ENCODE data around the gene TSTD1. TPM values are rescaled to one million over a fixed set of nuclear protein-coding genes. Genes with fewer than 3 reads are reported as not detected.

The TSTD1 gene
- total RNA-seq, result 123 and 299 TPM in 2 replicates

GRCh38 chr1:161038523-161039153 lies at the start of gene TSTD1:
TSS of gene TSTD1 (minus strand) at chr1:161038964. CDS start at chr1:161038889, 75 bp downstream.

GRCh38 chr1:161069731-161070270 lies 31.0 kb upstream of the TSTD1 start, which contains the start of gene ARHGAP30:
TSS of gene ARHGAP30 (minus strand) at chr1:161069891. CDS start at chr1:161069624, 267 bp downstream.

GRCh38 chr1:161045736-161046604 lies 7.2 kb upstream of the TSTD1 start, which contains the start of gene USF1:
TSS of gene USF1 (minus strand) at chr1:161045977. CDS start at chr1:161043275, 2,702 bp downstream.

GRCh38 chr1:161020509-161021164 lies 18.1 kb downstream of the TSTD1 start, which contains the start of gene F11R:
TSS of gene F11R (minus strand) at chr1:161021152. CDS start at chr1:161021073, 79 bp downstream.

Other genes with a start within 250 kb of the TSTD1 start
- not detected in 2 replicates for gene LY9, start 242.8 kb downstream of the TSTD1 start, total RNA-seq
- gene CD244, start 176.1 kb downstream of the TSTD1 start, total RNA-seq, result not detected in 2 replicates
- not detected in 2 replicates for gene ITLN1, start 153.8 kb downstream of the TSTD1 start, total RNA-seq
- gene ITLN2, start 84.2 kb downstream of the TSTD1 start, total RNA-seq, result not detected in 2 replicates
- gene F11R, start 17.8 kb downstream of the TSTD1 start, total RNA-seq, result 97.3 and 126 TPM in 2 replicates
- gene USF1, start 7.0 kb upstream of the TSTD1 start, total RNA-seq, result 20.1 and 30.0 TPM in 2 replicates
- gene ARHGAP30, start 30.9 kb upstream of the TSTD1 start, total RNA-seq, result not detected in 2 replicates
- 0.23 and 2.9 TPM in 2 replicates for gene NECTIN4, start 50.6 kb upstream of the TSTD1 start, total RNA-seq
- 0.68 and 2.7 TPM in 2 replicates for gene KLHDC9, start 59.4 kb upstream of the TSTD1 start, total RNA-seq
- gene PFDN2, start 79.1 kb upstream of the TSTD1 start, total RNA-seq, result 71.9 and 125 TPM in 2 replicates
- 39.4 and 42.0 TPM in 2 replicates for gene NIT1, start 79.1 kb upstream of the TSTD1 start, total RNA-seq
- 21.9 and 23.2 TPM in 2 replicates for gene DEDD, start 93.7 kb upstream of the TSTD1 start, total RNA-seq
- 48.9 and 74.6 TPM in 2 replicates for gene UFC1, start 115.0 kb upstream of the TSTD1 start, total RNA-seq
- 7.7 and 8.5 TPM in 2 replicates for gene USP21, start 120.5 kb upstream of the TSTD1 start, total RNA-seq
- 8.4 and 18.0 TPM in 2 replicates for gene PPOX, start 127.5 kb upstream of the TSTD1 start, total RNA-seq
- gene B4GALT3, start 138.5 kb upstream of the TSTD1 start, total RNA-seq, result 36.7 TPM in 2 replicates
- 0.08 and 1.5 TPM in 2 replicates for gene ADAMTS4, start 160.1 kb upstream of the TSTD1 start, total RNA-seq
- gene NDUFS2, start 163.4 kb upstream of the TSTD1 start, total RNA-seq, result 120 and 122 TPM in 2 replicates
- gene FCER1G, start 176.3 kb upstream of the TSTD1 start, total RNA-seq, result 0.70 TPM in 1 of 2 replicates, not detected in the other
- gene APOA2, start 184.7 kb upstream of the TSTD1 start, total RNA-seq, result not detected in 2 replicates
- gene TOMM40L, start 187.1 kb upstream of the TSTD1 start, total RNA-seq, result 10.1 and 16.2 TPM in 2 replicates
- not detected in 2 replicates for gene NR1I3, start 199.2 kb upstream of the TSTD1 start, total RNA-seq
- gene PCP4L1, start 219.8 kb upstream of the TSTD1 start, total RNA-seq, result not detected in 2 replicates